Measurements from ENCODE around the gene ALG3.

- TF ChIP-seq, protein P1, sequence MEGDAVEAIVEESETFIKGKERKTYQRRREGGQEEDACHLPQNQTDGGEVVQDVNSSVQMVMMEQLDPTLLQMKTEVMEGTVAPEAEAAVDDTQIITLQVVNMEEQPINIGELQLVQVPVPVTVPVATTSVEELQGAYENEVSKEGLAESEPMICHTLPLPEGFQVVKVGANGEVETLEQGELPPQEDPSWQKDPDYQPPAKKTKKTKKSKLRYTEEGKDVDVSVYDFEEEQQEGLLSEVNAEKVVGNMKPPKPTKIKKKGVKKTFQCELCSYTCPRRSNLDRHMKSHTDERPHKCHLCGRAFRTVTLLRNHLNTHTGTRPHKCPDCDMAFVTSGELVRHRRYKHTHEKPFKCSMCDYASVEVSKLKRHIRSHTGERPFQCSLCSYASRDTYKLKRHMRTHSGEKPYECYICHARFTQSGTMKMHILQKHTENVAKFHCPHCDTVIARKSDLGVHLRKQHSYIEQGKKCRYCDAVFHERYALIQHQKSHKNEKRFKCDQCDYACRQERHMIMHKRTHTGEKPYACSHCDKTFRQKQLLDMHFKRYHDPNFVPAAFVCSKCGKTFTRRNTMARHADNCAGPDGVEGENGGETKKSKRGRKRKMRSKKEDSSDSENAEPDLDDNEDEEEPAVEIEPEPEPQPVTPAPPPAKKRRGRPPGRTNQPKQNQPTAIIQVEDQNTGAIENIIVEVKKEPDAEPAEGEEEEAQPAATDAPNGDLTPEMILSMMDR (conservative IDR thresholded peaks at IDR 0.05), result no peak
- TF ChIP-seq EZH2 (IDR thresholded peaks at IDR 0.05; ENCODE audit: low read depth), result no peak
Measured at GRCh38 chr3:184240384-184241140, 8.2 kb downstream of the ALG3 start.
